Right kidney (tissue), 1 donor: Measurements from ENCODE around the gene PCSK1N.
"Not testable (repeated sequence)": the region's sequence is repeated elsewhere in the genome, so short reads cannot be mapped to it uniquely, and the experiment has no call there.

ENCODE experiments used
- DNase-seq: peaks from one replicate; pipeline ENCODE4 v3.0.0-alpha.2; 2016

PCSK1N gene

DNA sequence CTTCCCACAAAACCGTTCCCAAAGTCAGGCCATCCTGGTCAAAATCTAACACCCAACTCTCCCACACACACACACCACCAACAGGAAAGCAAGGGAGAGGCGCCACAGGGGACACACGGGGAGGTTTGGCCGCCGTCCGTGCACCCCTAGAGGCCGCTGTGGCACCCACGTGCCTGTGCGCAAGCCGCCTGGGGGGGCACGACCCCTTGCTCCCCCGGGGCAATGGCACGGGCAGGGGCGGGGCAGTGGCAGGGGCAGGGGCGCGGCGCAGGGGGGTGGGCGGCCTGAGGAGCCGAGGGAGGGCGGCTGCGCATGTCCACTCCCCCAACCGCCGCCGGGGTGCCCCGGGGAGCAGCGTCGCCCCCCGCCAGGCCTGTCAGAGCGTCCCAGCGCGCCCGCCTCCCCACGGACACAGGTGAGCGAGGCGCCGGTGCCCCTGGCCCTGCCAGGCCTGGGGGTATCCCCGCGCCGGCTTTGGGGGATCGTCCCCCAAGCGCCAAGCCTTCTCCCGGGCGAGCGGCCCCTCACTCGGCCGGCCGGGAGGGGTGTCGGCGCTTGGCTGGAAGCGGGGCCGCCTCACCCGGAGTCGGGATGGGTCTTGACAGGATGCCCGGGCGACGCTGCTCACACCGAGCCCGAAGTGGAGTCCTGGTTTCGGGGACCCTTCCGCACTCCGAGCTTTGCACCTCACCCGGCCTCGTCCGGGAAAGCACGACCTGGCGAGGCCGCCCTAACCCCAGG is 9.1 kb downstream of the PCSK1N start, which contains the start of gene ERAS:
Gene ERAS (plus strand): TSS at position 379 of the 741 bp plus-strand sequence. CDS start 2,611 bp downstream, outside the sequence.
- peak; percentile 19 for DNase-seq

DNA sequence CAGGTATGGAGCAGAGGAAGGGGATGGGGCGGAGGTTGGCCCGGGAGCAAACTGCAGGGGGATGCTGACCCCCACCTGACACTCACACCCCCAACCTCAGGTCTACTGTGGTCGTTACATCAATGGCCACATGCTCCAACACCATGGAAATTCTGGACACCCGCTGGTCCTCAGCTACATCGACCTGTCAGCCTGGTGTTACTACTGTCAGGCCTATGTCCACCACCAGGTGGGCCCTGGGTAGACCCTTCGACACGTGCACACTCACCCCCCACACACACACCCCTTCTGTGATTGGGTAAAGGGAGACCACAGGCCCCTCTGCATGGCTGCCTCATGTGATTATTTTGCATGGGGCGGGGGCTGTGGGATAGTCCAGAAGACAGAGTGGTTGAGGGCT is 11.3 kb downstream of the PCSK1N start:
- DNase-seq: no peak

DNA sequence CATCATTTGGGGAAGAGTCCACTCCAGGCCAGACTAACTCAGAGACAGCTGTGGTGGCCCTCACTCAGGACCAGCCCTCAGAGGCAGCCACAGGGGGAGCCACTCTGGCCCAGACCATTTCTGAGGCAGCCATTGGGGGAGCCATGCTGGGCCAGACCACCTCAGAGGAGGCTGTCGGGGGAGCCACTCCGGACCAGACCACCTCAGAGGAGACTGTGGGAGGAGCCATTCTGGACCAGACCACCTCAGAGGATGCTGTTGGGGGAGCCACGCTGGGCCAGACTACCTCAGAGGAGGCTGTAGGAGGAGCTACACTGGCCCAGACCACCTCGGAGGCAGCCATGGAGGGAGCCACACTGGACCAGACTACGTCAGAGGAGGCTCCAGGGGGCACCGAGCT is 12.4 kb downstream of the PCSK1N start:
- DNase-seq: no peak

DNA sequence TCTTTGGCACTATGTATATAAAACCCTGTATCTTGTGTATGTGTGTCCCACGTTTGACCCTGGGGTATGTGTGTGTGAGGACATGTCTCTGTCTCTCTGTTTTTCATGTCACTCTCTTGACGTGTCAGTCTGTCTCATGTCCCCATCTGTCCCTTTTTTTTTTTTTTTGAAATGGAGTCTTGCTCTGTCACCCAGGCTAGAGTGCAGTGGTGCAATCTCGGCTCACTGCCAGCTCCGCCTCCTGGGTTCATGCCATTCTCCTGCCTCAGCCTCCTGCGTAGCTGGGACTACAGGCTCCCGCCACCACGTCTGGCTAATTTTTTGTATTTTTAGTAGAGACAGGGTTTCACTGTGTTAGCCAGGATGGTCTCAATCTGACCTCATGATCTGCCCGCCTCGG is 16.0 kb downstream of the PCSK1N start:
- not testable (repeated sequence) for DNase-seq

DNA sequence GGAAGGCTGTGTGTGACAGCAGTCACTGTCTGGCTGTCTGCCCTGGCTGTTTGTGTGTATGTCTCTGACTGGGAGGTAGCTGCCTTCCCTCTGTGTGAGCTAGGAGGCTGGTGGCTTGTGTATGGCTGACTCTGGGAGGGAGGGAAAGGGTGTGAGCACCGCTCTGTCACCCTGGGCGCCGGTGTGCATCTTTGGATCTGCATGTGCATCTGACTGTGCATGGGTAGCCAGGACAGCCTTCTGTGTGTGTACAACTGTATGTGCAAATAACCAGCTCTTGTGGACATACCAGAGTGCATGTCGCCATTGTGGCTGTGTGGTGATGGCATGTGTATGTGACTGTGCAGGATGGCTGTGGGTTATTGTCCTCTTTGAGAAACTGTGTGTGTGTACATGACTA is 16.5 kb downstream of the PCSK1N start:
- DNase-seq: no peak

DNA sequence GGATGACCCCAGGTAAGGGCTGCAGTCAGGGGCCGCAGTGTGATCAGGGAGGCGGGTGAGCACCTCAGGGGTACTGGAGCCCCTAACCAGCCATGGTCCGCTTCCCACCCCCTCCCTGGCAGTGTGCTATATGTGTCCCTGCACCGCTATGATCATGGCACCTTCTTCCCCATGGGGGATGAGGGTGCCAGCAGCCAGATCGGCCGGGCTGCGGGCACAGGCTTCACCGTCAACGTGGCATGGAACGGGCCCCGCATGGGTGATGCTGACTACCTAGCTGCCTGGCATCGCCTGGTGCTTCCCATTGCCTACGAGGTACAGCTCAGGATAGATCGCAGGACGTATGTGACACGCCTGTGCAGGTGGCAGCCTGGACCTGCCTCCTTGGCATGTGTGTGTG is 17.3 kb downstream of the PCSK1N start:
- no peak for DNase-seq

DNA sequence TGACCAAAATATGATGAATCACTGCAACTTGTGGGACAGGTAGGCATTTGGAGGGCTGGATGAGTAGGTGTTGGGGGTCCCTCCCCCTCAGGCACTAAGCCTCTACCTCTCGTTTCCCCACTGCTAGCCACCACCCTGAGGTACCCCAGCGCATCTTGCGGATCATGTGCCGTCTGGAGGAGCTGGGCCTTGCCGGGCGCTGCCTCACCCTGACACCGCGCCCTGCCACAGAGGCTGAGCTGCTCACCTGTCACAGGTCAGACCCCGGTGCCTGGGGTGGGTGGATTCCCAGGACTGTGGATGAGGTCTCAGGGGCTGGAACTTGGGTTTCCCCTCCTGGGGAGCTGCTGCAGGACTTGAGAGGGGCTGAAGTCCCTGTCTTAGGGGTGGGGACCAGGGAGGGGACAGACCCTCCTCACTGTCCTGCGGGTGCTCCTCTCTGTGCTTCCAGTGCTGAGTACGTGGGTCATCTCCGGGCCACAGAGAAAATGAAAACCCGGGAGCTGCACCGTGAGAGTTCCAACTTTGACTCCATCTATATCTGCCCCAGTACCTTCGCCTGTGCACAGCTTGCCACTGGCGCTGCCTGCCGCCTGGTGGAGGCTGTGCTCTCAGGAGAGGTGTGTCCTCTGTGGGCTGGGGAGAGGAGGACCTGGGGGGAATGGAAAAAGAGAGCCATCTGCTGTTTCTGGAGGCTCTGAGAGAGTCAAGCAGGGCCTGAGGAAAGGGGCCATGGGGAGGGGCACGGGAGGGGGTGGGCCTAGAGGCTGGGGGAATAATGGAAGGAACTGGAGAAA is 19.2 kb downstream of the PCSK1N start:
- no peak for DNase-seq

DNA sequence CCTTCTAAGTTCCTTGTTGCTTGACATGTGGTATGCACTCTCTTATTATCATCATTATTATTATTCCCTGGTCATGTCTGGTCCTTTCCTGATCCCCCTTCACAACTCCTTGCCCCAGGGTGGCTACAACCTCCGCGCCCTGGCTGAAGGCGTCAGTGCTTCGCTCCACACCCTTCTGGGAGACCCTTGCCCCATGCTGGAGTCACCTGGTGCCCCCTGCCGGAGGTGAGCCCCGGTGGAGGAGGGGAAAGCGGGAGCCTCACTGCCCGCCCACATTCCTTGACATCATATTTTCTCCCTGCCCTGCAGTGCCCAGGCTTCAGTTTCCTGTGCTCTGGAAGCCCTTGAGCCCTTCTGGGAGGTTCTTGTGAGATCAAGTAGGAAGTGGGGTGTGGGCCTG is 20.1 kb downstream of the PCSK1N start:
- no peak for DNase-seq

DNA sequence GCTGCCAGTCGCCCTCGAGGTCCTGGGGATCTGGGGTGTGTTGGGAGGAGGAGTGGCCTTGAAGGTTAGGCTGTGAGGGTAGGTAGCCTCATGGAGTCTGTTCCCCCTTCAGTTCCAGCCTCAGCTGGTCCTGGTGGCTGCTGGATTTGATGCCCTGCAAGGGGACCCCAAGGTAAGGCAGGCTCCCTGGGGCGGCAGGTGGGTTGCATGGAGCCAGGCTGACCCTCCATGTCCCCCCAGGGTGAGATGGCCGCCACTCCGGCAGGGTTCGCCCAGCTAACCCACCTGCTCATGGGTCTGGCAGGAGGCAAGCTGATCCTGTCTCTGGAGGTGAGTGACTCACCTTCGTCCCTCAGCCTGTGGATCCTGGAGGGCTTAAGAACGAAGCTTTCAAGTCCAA is 20.7 kb downstream of the PCSK1N start:
- no peak for DNase-seq

DNA sequence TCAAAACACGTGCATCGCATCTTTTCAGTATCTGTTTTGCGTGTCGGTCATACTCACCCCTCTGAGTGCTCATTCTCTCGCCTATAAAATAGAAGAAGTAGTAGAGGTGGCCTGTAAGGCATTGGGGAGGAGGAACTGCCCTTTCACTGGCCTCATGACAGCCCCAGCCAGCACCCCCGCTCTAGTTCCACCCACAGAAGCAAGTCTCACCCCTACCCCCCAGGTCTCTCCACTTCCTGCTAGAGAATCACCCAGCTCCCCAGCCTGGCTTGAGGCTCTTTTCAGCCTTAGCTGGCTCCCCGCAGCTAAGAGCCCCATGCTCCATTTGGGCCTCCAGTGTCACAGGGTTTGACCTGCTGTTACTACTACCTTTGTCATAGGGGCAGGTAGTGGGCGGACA is 21.8 kb downstream of the PCSK1N start:
- DNase-seq: no peak

DNA sequence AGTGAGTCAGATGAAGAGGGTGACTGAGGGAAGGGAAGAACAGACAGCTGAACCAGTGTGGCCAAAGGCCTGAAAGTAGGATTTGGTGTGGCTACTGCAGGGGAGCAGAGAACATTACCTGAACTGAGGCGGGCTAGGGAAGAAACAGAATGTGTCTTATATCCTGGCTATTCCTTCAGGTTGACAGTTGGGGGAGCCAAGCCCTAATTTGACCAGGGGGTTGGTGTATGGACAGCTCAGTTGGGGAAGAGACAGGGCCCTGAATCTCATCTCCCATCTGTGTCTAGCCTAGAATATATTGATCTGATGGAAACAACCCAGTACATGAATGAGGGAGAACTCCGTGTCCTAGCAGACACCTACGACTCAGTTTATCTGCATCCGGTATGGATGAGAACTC is 29.3 kb downstream of the PCSK1N start:
- no peak for DNase-seq

DNA sequence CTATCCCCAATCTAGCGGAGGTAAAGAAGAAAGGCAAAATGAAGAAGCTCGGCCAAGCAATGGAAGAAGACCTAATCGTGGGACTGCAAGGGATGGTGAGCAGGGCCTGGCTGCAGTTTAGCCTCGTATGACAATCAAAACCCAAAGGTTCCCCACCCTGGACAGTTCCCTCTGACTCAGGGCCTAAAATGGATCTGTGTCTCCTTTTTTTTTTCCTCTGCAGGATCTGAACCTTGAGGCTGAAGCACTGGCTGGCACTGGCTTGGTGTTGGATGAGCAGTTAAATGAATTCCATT is 32.6 kb downstream of the PCSK1N start:
- DNase-seq: no peak

DNA sequence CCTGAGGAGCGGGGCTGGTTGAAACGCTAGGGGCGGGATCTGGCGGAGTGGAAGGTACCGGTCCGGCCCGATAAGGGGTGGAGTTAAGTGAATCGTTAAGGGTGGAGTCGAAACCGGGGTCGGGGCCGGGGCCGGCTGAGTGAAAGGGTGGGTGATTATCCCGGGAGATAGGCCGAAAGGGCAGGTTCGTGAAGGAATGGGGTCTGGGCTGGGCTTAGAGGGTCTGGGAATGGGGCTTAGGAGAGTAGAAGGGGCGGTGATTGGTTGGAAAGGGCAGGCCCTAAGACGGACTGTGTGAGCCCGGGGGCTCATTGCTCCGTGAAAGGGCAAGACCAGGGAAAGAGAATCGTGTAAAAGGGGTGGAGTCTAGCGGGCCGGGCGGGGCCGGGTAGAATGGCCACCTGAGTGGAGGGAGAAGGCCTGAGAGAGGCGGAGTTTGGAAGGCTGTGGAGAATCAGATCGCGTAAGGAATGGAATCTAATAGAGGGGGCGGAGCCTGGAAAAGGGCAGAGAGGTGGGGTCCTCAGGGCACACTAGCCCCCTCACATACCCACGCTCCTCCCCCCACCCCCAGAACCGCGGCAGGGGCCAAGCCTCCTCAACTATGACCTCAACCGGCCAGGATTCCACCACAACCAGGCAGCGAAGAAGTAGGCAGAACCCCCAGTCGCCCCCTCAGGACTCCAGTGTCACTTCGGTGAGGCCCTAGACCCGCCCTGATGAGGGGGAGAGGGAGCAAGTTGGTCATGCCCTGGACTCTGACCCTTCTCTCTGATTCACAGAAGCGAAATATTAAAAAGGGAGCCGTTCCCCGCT is 33.1 kb downstream of the PCSK1N start:
- peak; percentile 75 for DNase-seq

DNA sequence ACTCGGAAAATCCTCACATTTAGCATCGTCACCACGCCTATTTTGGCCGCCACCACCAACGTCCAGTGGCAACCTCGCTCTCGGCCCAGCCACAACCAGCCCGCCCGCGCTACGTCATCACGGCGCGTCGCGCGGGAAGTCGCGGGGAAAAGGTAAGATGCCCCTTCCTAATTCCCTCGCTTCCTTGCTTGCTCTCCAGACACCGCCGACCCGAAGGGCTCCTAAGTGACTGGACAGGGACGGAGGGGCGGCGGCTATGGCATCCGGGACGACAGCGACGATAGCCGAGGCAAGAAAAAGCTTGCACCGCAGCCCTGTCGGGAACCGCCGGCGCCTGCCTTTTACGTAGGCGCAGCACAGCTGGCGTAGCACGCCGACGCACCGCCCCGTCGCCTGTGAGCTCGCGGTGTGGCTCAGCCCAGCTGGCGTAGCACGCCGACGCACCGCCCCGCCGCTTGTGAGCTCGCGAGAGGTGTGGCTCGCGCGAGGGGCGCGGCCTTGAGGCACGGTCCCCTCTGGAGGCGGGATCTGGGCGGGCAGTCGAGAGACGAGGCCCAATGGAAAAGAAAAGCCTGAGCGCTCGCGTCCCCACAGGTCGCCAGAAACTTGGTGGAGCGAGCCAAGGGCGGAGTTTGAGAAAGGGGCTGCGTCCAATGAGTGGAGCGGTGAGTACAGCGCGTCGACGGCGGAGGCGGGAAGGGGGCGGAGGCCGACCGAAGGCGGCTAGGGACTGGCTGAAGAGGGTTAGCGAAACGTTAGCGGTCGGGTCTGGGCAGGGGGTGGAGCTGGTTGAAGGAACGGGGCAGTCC is 33.9 kb downstream of the PCSK1N start, which contains the start of gene HDAC6:
Gene HDAC6 (plus strand): TSS at position 788 of the 809 bp plus-strand sequence. CDS start 626 bp downstream, outside the sequence.
- DNase-seq: peak; percentile 94

DNA sequence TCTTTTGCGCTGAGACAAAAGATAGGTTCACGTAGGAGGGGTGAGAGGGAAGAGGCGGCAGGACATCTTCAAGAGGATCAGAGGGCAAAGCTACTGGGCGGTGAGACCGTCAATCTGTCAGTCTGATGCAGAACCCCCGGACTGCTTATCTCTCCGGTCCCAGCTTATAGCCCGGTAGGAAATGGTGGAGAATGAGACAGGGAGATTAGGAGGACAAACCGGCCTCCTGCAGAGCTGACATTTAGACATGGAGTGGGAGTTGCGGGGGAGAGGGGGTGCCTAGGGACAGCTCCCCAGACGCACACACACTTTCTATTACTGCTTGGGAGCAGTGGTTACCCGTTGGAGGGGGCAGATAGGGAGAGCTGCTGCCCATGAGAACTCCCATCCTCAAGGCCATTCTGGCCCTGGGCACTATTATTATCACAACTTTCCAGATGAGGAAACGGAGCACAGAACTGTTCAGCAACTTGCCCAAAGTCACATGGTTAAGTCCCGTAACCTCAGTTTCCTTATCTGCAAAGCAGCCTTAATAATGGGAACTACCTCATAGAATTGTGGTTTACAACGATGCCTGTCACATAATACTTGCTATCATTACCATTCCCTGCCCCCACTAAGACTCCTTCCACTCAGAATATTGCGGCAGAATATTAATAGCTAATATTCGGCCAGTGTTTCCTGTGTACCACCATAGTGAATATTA is 34.7 kb downstream of the PCSK1N start:
- DNase-seq: no peak

DNA sequence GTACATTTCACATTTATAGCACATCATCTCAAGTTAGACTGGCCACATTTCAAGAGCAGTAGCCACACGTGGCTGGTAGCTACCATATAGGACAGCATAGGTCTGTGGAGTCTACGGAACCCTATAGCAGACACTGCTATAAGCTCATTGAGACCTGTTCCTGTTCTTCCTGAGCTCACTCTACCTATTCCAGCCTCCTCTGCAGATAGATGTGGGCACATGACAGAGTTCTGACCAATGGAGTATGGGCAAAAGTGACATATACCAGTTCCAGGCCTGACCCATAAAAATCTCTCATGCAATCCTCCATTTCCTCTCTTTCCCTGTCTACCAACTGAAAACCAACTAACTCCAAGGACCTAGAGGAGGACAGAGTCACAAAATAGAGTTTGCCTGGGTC is 37.1 kb downstream of the PCSK1N start:
- DNase-seq: no peak

DNA sequence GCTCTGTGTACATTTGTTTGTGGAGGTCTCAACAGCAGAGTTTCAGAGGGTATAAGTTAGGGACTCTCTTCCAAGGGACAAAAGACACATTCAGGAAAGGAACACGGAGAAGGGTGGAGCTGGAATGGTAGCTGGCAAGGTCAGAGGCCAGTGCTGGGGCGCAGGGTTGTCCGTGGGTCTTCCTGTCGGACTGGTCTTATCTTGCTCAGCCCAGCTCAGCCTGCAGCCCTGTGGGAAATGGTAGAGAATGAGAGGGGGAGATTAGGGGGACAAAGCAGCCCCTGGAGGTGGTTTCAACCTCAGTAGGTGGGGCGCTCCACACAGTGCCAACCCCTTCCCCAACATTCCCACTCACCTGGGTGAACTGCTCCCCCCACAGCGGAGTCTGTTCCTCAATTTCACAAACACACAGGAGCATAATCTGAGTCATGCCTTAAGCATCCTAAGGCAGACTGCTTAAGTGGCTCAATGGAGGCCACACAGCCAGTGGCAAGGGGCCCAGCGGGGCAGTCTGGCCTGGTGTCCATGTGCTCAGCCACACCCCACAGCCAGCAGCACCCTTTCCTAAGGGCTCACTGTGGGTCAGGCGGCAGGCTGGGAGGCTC is 40.4 kb downstream of the PCSK1N start:
- no peak for DNase-seq

DNA sequence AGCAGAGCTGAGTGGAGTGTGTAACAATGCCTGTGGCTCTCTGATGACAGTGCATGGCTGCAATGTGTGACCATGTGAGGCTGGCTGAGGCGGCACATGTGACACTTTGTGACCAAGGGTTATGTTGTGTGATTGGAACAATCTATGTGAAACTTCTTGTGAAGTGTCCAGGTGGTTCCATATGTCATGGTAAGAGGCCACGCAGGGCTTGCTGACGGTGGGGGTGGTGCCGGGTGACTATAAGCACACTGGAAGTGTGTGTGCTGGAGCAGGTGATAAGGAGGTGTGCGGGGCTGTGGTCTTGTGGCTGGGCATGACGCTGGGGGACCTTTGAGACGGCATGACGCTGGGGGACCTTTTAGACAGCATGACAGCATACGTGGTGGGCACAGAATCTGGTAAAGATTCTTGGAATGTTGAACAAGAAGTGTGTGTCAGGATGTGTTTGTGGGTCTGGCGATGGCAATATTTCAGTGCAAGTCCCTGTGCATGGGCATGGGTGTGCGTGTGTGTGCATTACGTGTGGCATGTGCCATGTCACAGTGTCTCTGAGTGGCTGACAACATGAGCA is 41.0 kb downstream of the PCSK1N start:
- DNase-seq: no peak

DNA sequence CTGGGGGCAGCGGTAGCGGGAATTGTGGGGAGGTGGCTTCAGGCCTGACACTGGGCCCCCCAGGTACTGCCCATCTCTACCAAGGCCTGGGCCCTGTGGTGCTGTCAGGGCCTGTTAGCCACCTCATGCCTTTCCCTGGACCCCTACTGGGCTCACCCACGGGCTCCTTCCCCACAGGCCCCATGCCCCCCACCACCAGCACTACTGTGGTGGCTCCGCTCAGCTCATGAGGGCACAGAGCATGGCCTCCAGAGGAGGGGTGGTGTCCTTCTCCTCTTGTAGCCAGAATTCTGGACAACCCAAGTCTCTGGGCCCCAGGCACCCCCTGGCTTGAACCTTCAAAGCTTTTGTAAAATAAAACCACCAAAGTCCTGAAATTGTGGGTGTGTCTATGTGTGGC is 41.5 kb downstream of the PCSK1N start:
- no peak for DNase-seq

DNA sequence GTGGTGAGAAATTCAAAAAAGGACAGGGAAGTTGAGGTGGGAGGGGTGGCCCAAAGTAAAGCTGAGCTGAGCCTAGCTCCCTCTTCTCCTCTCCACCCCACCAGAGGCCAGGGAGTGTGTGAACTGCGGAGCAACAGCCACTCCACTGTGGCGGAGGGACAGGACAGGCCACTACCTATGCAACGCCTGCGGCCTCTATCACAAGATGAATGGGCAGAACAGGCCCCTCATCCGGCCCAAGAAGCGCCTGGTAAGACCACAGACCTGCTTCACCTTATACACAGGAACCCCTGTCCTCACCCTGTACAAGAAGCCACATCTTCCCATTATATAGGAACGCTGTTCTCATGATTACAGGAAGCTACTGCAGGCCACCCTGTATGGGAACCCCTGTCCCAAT is 43.2 kb downstream of the PCSK1N start:
- no peak for DNase-seq
